ENCODE data around the gene NCOA1.

The NCOA1 gene

GRCh38 chr2:24507549-24507948, 16.5 kb downstream of the NCOA1 start:
- no peaks in the 10 kb centered on the region for H3K4me1 ChIP-seq (ENCODE audit: insufficient read depth, insufficient read length)
- H3K4me3 ChIP-seq (ENCODE audit: insufficient read length, low read depth): no peak overlapping the region
- no peaks in the 10 kb centered on the region for H3K36me3 ChIP-seq (ENCODE audit: insufficient read depth, insufficient read length, low read length)
- H3K9ac ChIP-seq (ENCODE audit: insufficient read length, low read depth): no peak overlapping the region
- no peaks in the 10 kb centered on the region for H3K9me3 ChIP-seq (ENCODE audit: insufficient read depth, low read length)
- DNase-seq (ENCODE audit: low read depth, low spot score): no peak
- no peaks in the 10 kb centered on the region for H3K27me3 ChIP-seq (ENCODE audit: insufficient read depth, insufficient read length)
- TF ChIP-seq SUZ12 (IDR thresholded peaks at IDR 0.05; ENCODE audit: extremely low read depth, insufficient read depth, insufficient read length): no peak
- TF ChIP-seq ZNF274 (IDR thresholded peaks at IDR 0.05; ENCODE audit: low read depth, low read length): no peak
- no peak for TF ChIP-seq YY1 (IDR thresholded peaks at IDR 0.05; ENCODE audit: insufficient read depth, insufficient read length)

GRCh38 chr2:24508878-24509277, 17.8 kb downstream of the NCOA1 start:
- Histone ChIP-seq H3K4me3 (ENCODE audit: insufficient read length, low read depth) (no peak overlapping the region), H3K4me1 (ENCODE audit: insufficient read depth, insufficient read length) (no peaks in the 10 kb centered on the region), H3K36me3 (ENCODE audit: insufficient read depth, insufficient read length, low read length) (no peaks in the 10 kb centered on the region), H3K9me3 (ENCODE audit: insufficient read depth, low read length) (no peaks in the 10 kb centered on the region), H3K9ac (ENCODE audit: insufficient read length, low read depth) (no peak overlapping the region), H3K27me3 (ENCODE audit: insufficient read depth, insufficient read length) (no peaks in the 10 kb centered on the region)
- TF ChIP-seq ZNF274 (IDR thresholded peaks at IDR 0.05; ENCODE audit: low read depth, low read length) (no peak), YY1 (IDR thresholded peaks at IDR 0.05; ENCODE audit: insufficient read depth, insufficient read length) (no peak), SUZ12 (IDR thresholded peaks at IDR 0.05; ENCODE audit: extremely low read depth, insufficient read depth, insufficient read length) (no peak)
- no peak for DNase-seq (ENCODE audit: low read depth, low spot score)

- no peak for DNase-seq (ENCODE audit: low read depth, low spot score)
- no peaks in the 10 kb centered on the region for H3K27me3 ChIP-seq (ENCODE audit: insufficient read depth, insufficient read length)
- no peaks in the 10 kb centered on the region for H3K9me3 ChIP-seq (ENCODE audit: insufficient read depth, low read length)
- TF ChIP-seq YY1 (IDR thresholded peaks at IDR 0.05; ENCODE audit: insufficient read depth, insufficient read length) (no peak), SUZ12 (IDR thresholded peaks at IDR 0.05; ENCODE audit: extremely low read depth, insufficient read depth, insufficient read length) (no peak), ZNF274 (IDR thresholded peaks at IDR 0.05; ENCODE audit: low read depth, low read length) (no peak)
- no peak overlapping the region for H3K4me3 ChIP-seq (ENCODE audit: insufficient read length, low read depth)
- H3K9ac ChIP-seq (ENCODE audit: insufficient read length, low read depth): no peak overlapping the region
- no peaks in the 10 kb centered on the region for H3K4me1 ChIP-seq (ENCODE audit: insufficient read depth, insufficient read length)
- H3K36me3 ChIP-seq (ENCODE audit: insufficient read depth, insufficient read length, low read length): no peaks in the 10 kb centered on the region
Observed at GRCh38 chr2:24509425-24509824, 18.4 kb downstream of the NCOA1 start.

- no peaks in the 10 kb centered on the region for H3K36me3 ChIP-seq (ENCODE audit: insufficient read depth, insufficient read length, low read length)
- TF ChIP-seq YY1 (IDR thresholded peaks at IDR 0.05; ENCODE audit: insufficient read depth, insufficient read length) (no peak), ZNF274 (IDR thresholded peaks at IDR 0.05; ENCODE audit: low read depth, low read length) (no peak), SUZ12 (IDR thresholded peaks at IDR 0.05; ENCODE audit: extremely low read depth, insufficient read depth, insufficient read length) (no peak)
- H3K4me1 ChIP-seq (ENCODE audit: insufficient read depth, insufficient read length): no peaks in the 10 kb centered on the region
- H3K4me3 ChIP-seq (ENCODE audit: insufficient read length, low read depth): no peak overlapping the region
- H3K9ac ChIP-seq (ENCODE audit: insufficient read length, low read depth): no peak overlapping the region
- no peaks in the 10 kb centered on the region for H3K9me3 ChIP-seq (ENCODE audit: insufficient read depth, low read length)
- no peak for DNase-seq (ENCODE audit: low read depth, low spot score)
- H3K27me3 ChIP-seq (ENCODE audit: insufficient read depth, insufficient read length): no peaks in the 10 kb centered on the region
Observed at GRCh38 chr2:24509840-24510239, 18.8 kb downstream of the NCOA1 start.

DNA sequence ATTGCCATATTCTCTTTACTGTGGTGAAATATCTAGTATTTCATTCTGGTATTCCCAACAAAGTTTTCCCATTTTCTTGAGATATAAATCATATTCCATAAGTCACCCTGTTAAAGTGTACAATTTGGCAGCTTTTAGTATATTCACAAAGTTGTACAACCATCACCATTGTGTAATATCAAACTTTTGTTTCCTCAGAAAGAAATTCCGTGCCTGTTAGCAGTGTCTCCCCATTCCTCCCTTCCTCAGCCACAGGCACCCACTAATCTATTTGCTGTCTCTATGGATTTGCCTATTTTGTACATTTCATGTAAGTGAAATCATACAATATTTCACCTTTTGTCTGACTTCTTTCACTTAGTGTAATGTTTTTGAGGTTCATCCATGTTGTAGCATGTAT, 19.7 kb downstream of the NCOA1 start:
- Histone ChIP-seq H3K9me3 (ENCODE audit: insufficient read depth, low read length) (no peaks in the 10 kb centered on the region), H3K36me3 (ENCODE audit: insufficient read depth, insufficient read length, low read length) (no peaks in the 10 kb centered on the region), H3K27me3 (ENCODE audit: insufficient read depth, insufficient read length) (no peaks in the 10 kb centered on the region), H3K9ac (ENCODE audit: insufficient read length, low read depth) (no peak overlapping the region), H3K4me3 (ENCODE audit: insufficient read length, low read depth) (no peak overlapping the region), H3K4me1 (ENCODE audit: insufficient read depth, insufficient read length) (no peaks in the 10 kb centered on the region)
- TF ChIP-seq ZNF274 (IDR thresholded peaks at IDR 0.05; ENCODE audit: low read depth, low read length) (no peak), SUZ12 (IDR thresholded peaks at IDR 0.05; ENCODE audit: extremely low read depth, insufficient read depth, insufficient read length) (no peak), YY1 (IDR thresholded peaks at IDR 0.05; ENCODE audit: insufficient read depth, insufficient read length) (no peak)
- no peak for DNase-seq (ENCODE audit: low read depth, low spot score)

GRCh38 chr2:24511198-24511597, 20.1 kb downstream of the NCOA1 start:
- no peak for DNase-seq (ENCODE audit: low read depth, low spot score)
- Histone ChIP-seq H3K4me3 (ENCODE audit: insufficient read length, low read depth) (no peak overlapping the region), H3K9me3 (ENCODE audit: insufficient read depth, low read length) (no peaks in the 10 kb centered on the region), H3K4me1 (ENCODE audit: insufficient read depth, insufficient read length) (no peaks in the 10 kb centered on the region), H3K9ac (ENCODE audit: insufficient read length, low read depth) (no peak overlapping the region), H3K27me3 (ENCODE audit: insufficient read depth, insufficient read length) (no peaks in the 10 kb centered on the region), H3K36me3 (ENCODE audit: insufficient read depth, insufficient read length, low read length) (no peaks in the 10 kb centered on the region)
- no peak for TF ChIP-seq SUZ12 (IDR thresholded peaks at IDR 0.05; ENCODE audit: extremely low read depth, insufficient read depth, insufficient read length)
- no peak for TF ChIP-seq ZNF274 (IDR thresholded peaks at IDR 0.05; ENCODE audit: low read depth, low read length)
- no peak for TF ChIP-seq YY1 (IDR thresholded peaks at IDR 0.05; ENCODE audit: insufficient read depth, insufficient read length)

- H3K9ac ChIP-seq (ENCODE audit: insufficient read length, low read depth): no peak overlapping the region
- TF ChIP-seq SUZ12 (IDR thresholded peaks at IDR 0.05; ENCODE audit: extremely low read depth, insufficient read depth, insufficient read length): no peak
- TF ChIP-seq YY1 (IDR thresholded peaks at IDR 0.05; ENCODE audit: insufficient read depth, insufficient read length): no peak
- no peak for TF ChIP-seq ZNF274 (IDR thresholded peaks at IDR 0.05; ENCODE audit: low read depth, low read length)
- H3K4me1 ChIP-seq (ENCODE audit: insufficient read depth, insufficient read length): no peaks in the 10 kb centered on the region
- H3K9me3 ChIP-seq (ENCODE audit: insufficient read depth, low read length): no peaks in the 10 kb centered on the region
- H3K36me3 ChIP-seq (ENCODE audit: insufficient read depth, insufficient read length, low read length): no peaks in the 10 kb centered on the region
- H3K27me3 ChIP-seq (ENCODE audit: insufficient read depth, insufficient read length): no peaks in the 10 kb centered on the region
- DNase-seq (ENCODE audit: low read depth, low spot score): no peak
- no peak overlapping the region for H3K4me3 ChIP-seq (ENCODE audit: insufficient read length, low read depth)
Observed at GRCh38 chr2:24511894-24512293, 20.8 kb downstream of the NCOA1 start.

DNA sequence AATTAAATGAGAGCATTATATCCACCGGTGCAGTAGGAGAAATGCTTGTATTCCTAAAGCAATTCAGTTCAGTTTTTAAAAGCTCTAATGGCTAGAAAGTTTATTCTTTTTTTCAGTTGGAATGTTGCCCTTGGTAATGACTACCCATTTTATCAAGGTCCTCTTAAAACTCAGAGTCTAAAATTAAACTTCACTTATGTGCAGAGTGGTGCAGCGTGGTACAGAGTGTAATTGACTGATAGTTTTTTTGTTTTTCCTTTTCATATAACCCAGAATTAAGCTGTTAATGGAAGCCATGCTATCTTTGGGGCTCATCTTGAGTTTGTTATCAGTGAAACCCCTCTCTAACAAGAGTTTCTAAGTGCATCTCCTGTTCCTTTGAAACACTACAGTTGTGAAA, 21.4 kb downstream of the NCOA1 start:
- H3K9ac ChIP-seq (ENCODE audit: insufficient read length, low read depth): no peak overlapping the region
- no peak for DNase-seq (ENCODE audit: low read depth, low spot score)
- H3K36me3 ChIP-seq (ENCODE audit: insufficient read depth, insufficient read length, low read length): no peaks in the 10 kb centered on the region
- H3K27me3 ChIP-seq (ENCODE audit: insufficient read depth, insufficient read length): no peaks in the 10 kb centered on the region
- TF ChIP-seq SUZ12 (IDR thresholded peaks at IDR 0.05; ENCODE audit: extremely low read depth, insufficient read depth, insufficient read length) (no peak), ZNF274 (IDR thresholded peaks at IDR 0.05; ENCODE audit: low read depth, low read length) (no peak), YY1 (IDR thresholded peaks at IDR 0.05; ENCODE audit: insufficient read depth, insufficient read length) (no peak)
- H3K4me3 ChIP-seq (ENCODE audit: insufficient read length, low read depth): no peak overlapping the region
- no peaks in the 10 kb centered on the region for H3K9me3 ChIP-seq (ENCODE audit: insufficient read depth, low read length)
- no peaks in the 10 kb centered on the region for H3K4me1 ChIP-seq (ENCODE audit: insufficient read depth, insufficient read length)

Data from NT2/D1 (cell line).